Activated naive CD8-positive, alpha-beta T cell treated with anti-CD3 and anti-CD28 coated beads for 36 hours (primary cell): ENCODE measurements around the gene TAF4. TPM values are rescaled to one million over a fixed set of nuclear protein-coding genes. Genes with fewer than 3 reads are reported as not detected.

Experiments
- DNase-seq: peaks from one replicate; pipeline ENCODE4 v3.0.0; 2021
- H3K27ac Mint-ChIP-seq: one replicate; pipeline ENCODE4 v1.8.0; 2022; ENCODE audit warnings: mild to moderate bottlenecking, moderate library complexity, mixed read lengths
- H3K27me3 Mint-ChIP-seq: one replicate; pipeline ENCODE4 v1.8.0; 2022; ENCODE audit warnings: mild to moderate bottlenecking, mixed read lengths
- H3K36me3 Mint-ChIP-seq: one replicate; pipeline ENCODE4 v1.8.0; 2021; ENCODE audit warnings: mild to moderate bottlenecking, mixed read lengths
- H3K4me1 Mint-ChIP-seq: one replicate; pipeline ENCODE4 v1.8.0; 2021; ENCODE audit warnings: mixed read lengths
- H3K4me3 Mint-ChIP-seq: one replicate; pipeline ENCODE4 v1.8.0; 2022; ENCODE audit warnings: mild to moderate bottlenecking, moderate library complexity, mixed read lengths
- H3K9me3 Mint-ChIP-seq: one replicate; pipeline ENCODE4 v1.8.0; 2022; ENCODE audit warnings: mixed read lengths
- total RNA-seq, 2 experiments: library from RNA; stranded (reverse); gene quantifications; one replicate each; pipeline ENCODE4 v1.2.3, GENCODE V29; 2021

The TAF4 gene
- total RNA-seq, 2 experiments from 2014 or later, result 15.2 to 16.4 TPM

DNA sequence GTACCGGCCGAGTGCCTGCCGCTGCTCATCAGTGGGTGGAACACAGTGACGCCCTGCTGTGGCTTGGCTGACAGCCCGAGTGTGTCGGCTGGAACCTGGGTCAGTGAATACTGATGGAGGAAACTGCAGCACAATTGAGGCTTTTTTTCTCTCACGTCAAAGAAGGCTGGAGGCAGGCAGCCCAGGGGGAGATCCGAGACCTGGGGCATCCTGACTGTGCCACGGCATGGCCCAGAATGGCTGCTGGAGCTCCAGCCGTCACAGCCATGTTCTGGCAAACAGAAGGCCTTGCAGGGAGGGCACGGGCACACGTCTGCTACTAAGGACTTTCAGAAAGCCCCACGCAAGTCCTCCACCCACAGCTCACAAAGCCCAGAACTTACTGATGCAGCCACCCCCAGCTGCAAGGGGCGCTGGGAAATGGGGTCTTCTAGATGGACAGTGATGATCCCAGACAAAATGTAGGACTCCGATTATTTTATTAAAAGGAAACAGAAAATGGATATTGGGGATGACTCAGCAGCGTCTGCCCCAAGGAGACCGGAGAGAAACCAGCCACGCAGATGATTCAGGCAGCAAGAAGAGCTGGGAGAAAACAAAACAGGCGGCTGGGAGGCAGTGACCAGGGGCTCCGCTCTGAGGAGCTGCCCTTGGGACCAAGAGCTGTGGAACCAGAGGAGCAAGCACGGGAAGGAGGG lies 140.0 kb downstream of the TAF4 start:
- no peaks in the 10 kb centered on the region for H3K4me1 Mint-ChIP-seq
- H3K27ac Mint-ChIP-seq, result no peak overlapping the region
- no peak for DNase-seq

DNA sequence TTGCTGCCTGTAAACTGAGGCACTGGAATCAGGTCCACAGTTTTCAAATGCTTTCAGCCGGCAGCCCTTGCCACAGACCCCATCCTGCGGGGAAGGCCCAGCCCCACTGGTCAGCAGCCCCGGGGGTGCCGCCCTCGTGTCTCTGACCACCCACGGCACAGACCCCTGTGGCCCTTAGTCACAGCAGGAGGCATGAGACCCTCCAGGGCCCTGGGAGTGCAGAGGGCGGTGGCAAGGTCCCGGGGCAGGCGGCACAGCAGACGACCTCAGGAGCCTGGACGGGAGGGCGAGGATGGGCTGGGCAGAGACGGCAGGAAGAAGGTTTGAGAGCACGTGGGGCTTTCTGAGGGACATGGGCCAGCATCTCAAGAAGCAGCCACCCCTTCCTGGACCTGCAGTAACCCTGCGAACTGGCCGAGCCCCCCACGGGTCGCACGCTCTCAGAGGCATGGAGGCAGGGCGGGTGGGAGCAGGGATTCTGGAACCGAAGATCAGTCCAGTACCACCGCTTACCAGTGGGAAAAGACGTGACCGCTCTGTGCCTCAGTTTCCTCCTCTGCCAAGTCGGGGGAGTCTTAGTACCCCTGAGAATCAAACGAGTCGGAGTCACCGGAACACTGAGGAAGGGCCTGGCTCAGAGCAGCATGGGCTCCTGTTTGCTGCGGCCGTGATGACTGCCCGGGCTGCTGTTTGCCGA lies 140.7 kb downstream of the TAF4 start:
- Mint-ChIP-seq H3K9me3 (no peaks in the 10 kb centered on the region), H3K36me3 (no peaks in the 10 kb centered on the region), H3K27me3 (no peaks in the 10 kb centered on the region), H3K4me1 (no peaks in the 10 kb centered on the region), H3K27ac (no peak overlapping the region), H3K4me3 (no peak overlapping the region)
- DNase-seq, result no peak

More for the DNA sequence above, 140.0 kb downstream of the TAF4 start:
- H3K4me3 Mint-ChIP-seq, result no peak overlapping the region
- H3K36me3 Mint-ChIP-seq, result no peaks in the 10 kb centered on the region
- no peaks in the 10 kb centered on the region for H3K9me3 Mint-ChIP-seq
- no peaks in the 10 kb centered on the region for H3K27me3 Mint-ChIP-seq

Other genes with a start within 250 kb of the TAF4 start
- gene LSM14B, start 56.6 kb upstream of the TAF4 start, total RNA-seq, result 10 to 100 TPM; 32.8 to 34.5 TPM
- gene PSMA7, start 77.5 kb upstream of the TAF4 start, total RNA-seq, result 100 to 1,000 TPM; 362 to 367 TPM
- 10 to 100 TPM; 12.1 to 12.3 TPM for gene SS18L1, start 77.9 kb upstream of the TAF4 start, total RNA-seq
- gene MTG2, start 117.1 kb upstream of the TAF4 start, total RNA-seq, result 10 to 100 TPM; 36.1 to 39.9 TPM
- not detected for gene HRH3, start 154.4 kb upstream of the TAF4 start, total RNA-seq
- gene OSBPL2, start 172.6 kb upstream of the TAF4 start, total RNA-seq, result 10 to 100 TPM; 19.2 to 20.4 TPM
- gene ADRM1, start 237.1 kb upstream of the TAF4 start, total RNA-seq, result 100 to 1,000 TPM; 136 to 139 TPM